Muscle layer of colon (tissue), 2 donors: ENCODE data around the gene DPP4.

ENCODE experiments used
- H3K27ac ChIP-seq: one replicate; pipeline ENCODE4 v1.7.0; 2013; ENCODE audit warnings: low read depth, mild to moderate bottlenecking, low read length, moderate library complexity
- H3K27me3 ChIP-seq, 2 donors: one replicate each; pipeline ENCODE4 v1.7.0; 2013; ENCODE audit warnings: low read length in 2 of 2, mild to moderate bottlenecking in 2 of 2; ENCODE audit not compliant: insufficient read depth in 2 of 2, control insufficient read depth in 1 of 2
- H3K36me3 ChIP-seq: one replicate; pipeline ENCODE4 v1.7.0; 2013; ENCODE audit warnings: mild to moderate bottlenecking, low read length; ENCODE audit not compliant: insufficient read depth
- H3K4me1 ChIP-seq: one replicate; pipeline ENCODE4 v1.7.0; 2013; ENCODE audit warnings: mild to moderate bottlenecking, low read length; ENCODE audit not compliant: insufficient read depth
- H3K4me3 ChIP-seq, 2 donors: one replicate each; pipeline ENCODE4 v1.7.0; 2013; ENCODE audit warnings: low read length in 2 of 2, low read depth in 1 of 2, mild to moderate bottlenecking in 1 of 2, moderate library complexity in 1 of 2
- H3K9ac ChIP-seq: one replicate; pipeline ENCODE4 v1.7.0; 2013; ENCODE audit warnings: low read length
- H3K9me3 ChIP-seq: one replicate; pipeline ENCODE4 v1.7.0; 2013; ENCODE audit warnings: mild to moderate bottlenecking, low read length
- donor health status: abdominal sarcoma.
- donor health status: Adenocarcinoma of cecum.

Gene DPP4

DNA sequence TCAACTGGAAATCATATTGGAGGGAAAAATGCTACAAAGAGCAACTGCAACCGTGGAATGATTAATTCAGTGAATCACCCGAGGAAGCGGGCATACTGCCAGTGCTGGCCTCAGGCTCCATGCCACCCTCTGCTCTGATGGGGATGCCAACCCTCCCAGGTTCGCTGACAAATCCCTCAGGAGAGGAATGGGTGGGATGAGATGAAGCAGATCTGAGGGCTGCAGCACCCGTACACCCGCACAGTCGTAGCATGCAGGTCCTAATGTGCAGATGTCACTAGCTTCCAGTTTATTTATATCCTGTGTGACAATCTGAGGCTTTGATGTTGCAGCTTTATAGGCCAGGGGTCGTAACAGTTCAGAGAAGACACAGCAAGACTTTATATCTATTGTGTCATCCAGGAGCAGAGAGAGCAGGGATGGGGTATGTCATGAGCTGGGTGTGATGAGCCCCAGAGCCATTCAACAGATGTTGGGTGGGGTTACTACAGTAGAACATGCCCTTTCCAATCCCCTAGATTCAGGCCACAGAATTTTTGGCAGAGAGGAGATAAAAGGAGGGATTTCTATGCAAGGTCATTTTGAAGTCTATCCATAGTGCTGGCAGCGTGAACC, 44.6 kb downstream of the DPP4 start:
- Histone ChIP-seq H3K36me3 (peaks cover 17% of the 10 kb centered on the region), H3K27me3 (no peaks in the 10 kb centered on the region), H3K4me1 (peaks cover 31% of the 10 kb centered on the region), H3K9me3 (no peaks in the 10 kb centered on the region), H3K9ac (no peak overlapping the region), H3K27ac (no peak overlapping the region), H3K4me3 (no peak overlapping the region)

DNA sequence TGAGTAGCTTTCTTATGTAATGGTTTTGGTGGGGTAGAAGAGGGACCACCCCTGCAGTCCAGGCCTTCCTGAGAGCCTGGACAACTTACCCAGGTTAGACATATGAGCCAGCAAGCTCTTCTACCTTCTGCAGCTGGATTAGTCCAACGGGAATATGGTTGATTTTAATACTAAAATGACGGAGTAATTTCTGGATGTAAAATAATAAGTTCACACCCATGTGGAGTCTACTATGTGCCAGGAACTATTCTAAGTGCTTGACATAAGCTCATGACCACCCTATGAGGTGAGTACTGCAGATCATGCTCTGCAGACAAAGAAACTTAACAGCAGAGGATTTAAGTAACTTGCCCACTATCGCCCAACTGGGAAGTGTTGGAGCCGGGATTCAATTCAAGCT, 45.5 kb downstream of the DPP4 start:
- Histone ChIP-seq H3K4me1 (peaks cover 31% of the 10 kb centered on the region), H3K9ac (no peak overlapping the region), H3K27ac (no peak overlapping the region), H3K36me3 (peaks cover 16% of the 10 kb centered on the region), H3K27me3 (no peaks in the 10 kb centered on the region), H3K4me3 (no peak overlapping the region), H3K9me3 (no peaks in the 10 kb centered on the region)

DNA sequence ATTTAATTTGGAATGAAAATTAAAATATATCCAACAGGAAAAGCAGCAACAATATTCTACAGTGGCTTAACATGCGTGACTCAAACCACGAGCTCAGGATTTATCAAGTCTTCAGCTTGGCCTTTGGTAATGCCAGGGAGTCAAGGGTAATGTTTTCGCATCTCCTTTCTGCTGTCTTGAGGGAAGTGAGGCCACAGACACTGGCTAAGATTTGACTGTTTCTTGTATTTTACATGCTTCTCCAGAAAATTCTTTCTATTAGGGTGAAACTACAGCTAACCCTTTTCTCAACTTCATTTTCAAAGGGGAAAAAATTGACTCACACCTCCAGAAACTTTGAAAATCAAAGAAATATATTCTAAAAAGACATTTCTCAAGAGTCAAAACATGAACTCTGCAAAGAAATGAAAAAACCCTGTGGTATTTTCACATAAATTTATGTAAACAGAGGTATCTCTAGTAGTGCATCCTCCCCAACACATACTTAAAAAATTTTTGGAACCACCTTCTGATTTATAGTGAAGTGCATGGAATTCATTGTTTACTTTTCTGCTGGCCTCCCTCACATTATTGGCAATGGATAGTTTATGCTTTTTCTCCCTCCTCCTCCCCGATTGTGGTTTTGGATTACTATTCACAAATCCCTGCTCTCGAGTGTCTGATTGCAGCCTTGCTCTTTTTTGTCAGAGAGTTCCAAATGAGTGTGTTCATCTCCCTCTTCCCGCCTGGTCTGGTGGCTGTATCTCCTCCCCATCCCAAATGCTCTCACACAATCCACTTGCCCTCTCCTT, 48.7 kb downstream of the DPP4 start:
- H3K36me3 ChIP-seq: no peaks in the 10 kb centered on the region
- no peak overlapping the region for H3K4me3 ChIP-seq
- H3K9me3 ChIP-seq: no peaks in the 10 kb centered on the region
- H3K9ac ChIP-seq: no peak overlapping the region
- peaks cover 31% of the 10 kb centered on the region for H3K4me1 ChIP-seq
- no peak overlapping the region for H3K27ac ChIP-seq
- no peaks in the 10 kb centered on the region for H3K27me3 ChIP-seq

DNA sequence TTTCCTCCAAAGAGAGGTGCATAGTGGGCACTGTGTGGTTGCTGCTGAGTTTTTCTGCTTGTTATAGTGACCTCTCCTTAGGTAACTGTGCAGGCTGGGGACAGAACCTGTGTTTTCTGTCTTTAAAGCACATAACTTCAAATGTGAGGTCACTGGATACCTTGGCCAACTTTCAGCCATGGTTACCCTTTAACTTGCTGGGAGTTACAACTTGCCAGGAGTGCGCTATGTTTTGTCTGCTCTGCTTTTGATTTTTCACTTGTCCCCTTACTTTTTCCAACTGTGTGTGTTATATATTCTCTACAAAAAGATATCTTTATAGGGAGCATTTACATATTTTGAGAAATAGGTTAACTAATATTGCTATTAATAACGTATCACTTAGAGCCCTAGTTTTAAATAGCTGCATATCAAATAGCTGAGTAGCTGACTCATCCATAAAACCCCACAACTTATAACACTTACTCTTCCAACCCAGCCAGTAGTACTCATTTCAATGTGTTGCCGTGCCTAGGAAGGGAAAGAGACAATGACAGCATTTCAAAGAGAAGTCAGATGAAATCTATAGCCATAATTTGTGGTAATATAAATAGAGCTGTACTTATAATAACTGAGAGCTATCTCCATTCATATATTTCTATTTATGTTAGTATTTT, 51.6 kb downstream of the DPP4 start:
- no peak overlapping the region for H3K27ac ChIP-seq
- no peak overlapping the region for H3K4me3 ChIP-seq
- no peaks in the 10 kb centered on the region for H3K9me3 ChIP-seq
- no peak overlapping the region for H3K9ac ChIP-seq
- H3K27me3 ChIP-seq: no peaks in the 10 kb centered on the region
- no peaks in the 10 kb centered on the region for H3K36me3 ChIP-seq
- H3K4me1 ChIP-seq: peaks cover 8% of the 10 kb centered on the region

DNA sequence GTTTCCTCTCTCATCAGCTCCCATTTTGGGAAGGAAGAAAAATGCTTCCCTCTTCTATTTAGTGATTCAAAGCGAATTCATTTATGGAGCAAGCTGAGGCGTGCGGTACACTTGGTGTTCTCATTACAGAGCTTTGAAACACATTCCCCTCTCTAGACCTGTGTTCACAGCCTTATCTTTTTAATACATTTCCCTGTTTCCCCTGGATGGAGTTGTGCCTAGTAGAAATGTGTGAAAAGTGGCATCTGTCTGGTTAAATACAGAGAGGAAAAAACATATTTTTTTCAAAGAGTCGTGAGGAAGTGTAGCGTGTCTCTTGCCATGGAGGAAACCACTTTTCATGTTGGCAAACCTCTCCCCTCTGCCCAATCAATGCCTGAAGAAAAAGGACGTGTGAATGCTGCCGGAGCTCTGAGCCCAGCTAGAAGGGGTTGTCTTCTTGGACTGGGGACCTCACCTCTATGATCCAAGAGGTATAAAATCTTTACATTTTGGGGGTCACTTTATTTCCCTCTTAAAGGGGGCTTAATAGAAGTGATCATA, 52.4 kb downstream of the DPP4 start:
- Histone ChIP-seq H3K4me1 (peaks cover 8% of the 10 kb centered on the region), H3K27ac (no peak overlapping the region), H3K27me3 (no peaks in the 10 kb centered on the region), H3K36me3 (no peaks in the 10 kb centered on the region), H3K4me3 (no peak overlapping the region), H3K9me3 (no peaks in the 10 kb centered on the region), H3K9ac (no peak overlapping the region)

DNA sequence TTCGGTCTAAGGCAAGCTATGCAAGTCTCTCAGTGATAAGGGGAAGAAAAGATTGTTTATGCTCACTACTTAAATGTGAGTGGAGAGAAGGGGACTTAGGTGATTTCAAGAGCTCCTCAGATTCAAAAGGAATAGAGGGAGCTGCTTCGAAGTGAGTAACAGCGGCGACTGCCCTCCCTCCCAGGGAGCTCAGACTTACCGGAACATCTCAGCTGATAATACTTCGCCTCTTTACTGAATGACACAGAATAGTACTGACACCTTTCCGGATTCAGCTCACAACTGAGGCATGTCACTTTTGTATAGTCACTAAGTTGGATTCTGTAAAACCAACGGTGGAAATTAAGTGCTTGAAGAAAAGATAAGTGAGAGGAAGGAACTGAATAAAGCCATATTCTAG, 55.5 kb downstream of the DPP4 start:
- H3K27me3 ChIP-seq: no peaks in the 10 kb centered on the region
- H3K4me3 ChIP-seq: no peak overlapping the region
- H3K9me3 ChIP-seq: no peaks in the 10 kb centered on the region
- no peaks in the 10 kb centered on the region for H3K4me1 ChIP-seq
- H3K36me3 ChIP-seq: no peaks in the 10 kb centered on the region
- H3K9ac ChIP-seq: no peak overlapping the region
- H3K27ac ChIP-seq: no peak overlapping the region

DNA sequence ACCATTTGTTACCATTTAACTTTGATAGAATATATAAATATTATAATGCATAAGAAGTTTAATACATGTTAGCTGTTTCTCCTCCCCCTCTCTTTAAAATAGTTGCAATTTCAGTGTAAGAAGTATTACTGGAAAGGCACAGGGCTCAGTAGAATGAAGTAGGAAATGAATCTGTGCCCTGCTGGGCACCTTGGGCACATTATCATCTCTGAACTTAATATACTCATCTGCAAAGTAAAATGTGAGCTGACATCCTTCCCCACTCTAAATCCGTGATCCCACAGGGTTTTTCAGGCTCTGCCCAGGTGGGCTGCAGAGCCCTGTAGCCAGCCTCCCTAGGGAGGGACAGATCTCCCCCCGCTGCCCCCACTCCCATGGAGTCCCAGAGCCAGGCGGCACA, 56.8 kb downstream of the DPP4 start:
- H3K27ac ChIP-seq: no peak overlapping the region
- no peaks in the 10 kb centered on the region for H3K9me3 ChIP-seq
- no peak overlapping the region for H3K4me3 ChIP-seq
- H3K27me3 ChIP-seq: no peaks in the 10 kb centered on the region
- H3K36me3 ChIP-seq: no peaks in the 10 kb centered on the region
- H3K9ac ChIP-seq: no peak overlapping the region
- H3K4me1 ChIP-seq: peaks cover 5% of the 10 kb centered on the region

DNA sequence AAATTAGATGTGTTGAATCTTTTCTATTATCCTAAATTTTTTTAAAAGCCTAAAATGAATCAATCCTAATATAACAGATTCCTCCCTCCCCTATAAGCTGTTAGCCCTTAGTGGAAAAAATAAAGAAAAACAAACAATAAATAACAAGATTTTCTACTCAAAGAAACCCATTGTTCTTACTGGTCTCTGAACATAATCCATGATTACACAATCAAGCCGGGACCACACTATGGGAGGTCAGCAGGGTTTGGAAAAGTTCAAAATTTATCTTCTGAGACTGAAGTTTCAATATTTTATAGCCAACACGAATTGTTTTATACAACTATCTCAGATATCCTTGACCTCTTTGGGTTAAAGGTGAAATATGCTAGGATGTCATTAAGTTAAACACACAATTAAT, 57.9 kb downstream of the DPP4 start:
- Histone ChIP-seq H3K36me3 (no peaks in the 10 kb centered on the region), H3K4me3 (no peak overlapping the region), H3K4me1 (peaks cover 9% of the 10 kb centered on the region), H3K9me3 (no peaks in the 10 kb centered on the region), H3K27ac (no peak overlapping the region), H3K27me3 (no peaks in the 10 kb centered on the region), H3K9ac (no peak overlapping the region)

DNA sequence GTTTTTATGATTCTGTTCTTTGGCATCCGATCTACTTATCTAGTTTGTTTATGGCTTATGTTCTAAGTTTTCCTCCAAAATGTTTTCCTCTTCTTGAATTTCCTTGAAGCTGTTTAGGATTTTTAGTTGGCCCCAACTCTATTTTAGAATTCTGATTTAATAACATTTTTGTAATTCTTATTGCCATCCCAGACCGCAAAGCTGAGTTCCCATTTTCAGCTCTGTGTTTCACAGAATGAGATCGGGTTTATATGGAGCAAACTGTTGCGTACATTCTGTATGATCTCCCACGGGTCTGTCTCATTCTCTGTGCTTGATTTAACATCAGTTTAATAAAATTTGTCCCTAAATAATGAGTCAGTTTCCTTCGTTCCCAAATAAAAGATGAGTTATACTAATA, 59.3 kb downstream of the DPP4 start:
- Histone ChIP-seq H3K9ac (no peak overlapping the region), H3K27ac (no peak overlapping the region), H3K36me3 (no peaks in the 10 kb centered on the region)

DNA sequence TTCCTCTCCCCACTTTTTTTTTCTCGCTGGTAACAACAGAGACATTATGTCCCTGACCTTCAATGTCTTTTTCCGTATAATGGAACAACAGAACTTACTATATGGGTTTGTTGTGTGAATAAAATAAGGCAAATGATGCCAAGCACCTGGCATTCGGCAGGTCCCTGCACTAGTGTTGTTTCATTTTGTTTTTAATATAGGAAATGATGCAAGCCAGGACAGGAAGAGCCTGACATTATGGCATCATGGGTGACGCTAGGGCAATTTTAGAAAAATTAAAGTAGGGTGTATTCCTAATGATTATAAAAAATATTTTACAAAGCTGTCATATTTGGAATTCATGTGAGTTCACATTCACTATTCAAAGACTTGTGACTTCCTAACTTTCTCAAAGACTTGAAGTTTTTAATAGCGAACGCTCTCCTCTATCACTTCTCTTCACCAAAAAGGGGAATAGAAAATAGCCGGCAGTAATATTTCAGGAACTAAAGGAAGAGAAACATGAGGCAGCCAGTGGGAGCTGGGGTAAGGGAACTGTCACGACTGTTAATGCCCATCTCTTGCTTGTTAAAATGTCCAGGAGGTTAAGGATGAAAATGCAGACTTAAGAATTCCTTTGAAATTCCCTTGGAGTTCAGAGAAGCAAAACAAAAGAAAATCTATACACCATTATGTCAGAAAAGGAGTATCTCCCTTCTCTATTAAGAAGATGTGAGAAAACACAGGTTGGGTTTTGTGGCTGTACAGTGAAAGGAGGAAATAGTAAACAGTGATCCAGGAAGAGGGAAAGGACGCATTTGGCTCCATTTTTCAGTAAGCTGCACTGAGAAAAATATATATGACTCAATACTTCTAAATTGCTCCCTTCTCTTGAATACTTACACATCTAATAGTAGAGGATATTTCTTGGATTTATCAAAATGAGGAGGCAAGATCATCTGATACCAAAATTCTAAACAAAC, 60.2 kb downstream of the DPP4 start:
- H3K9me3 ChIP-seq: no peaks in the 10 kb centered on the region
- peaks cover 9% of the 10 kb centered on the region for H3K4me1 ChIP-seq
- H3K36me3 ChIP-seq: no peaks in the 10 kb centered on the region
- no peaks in the 10 kb centered on the region for H3K27me3 ChIP-seq
- H3K9ac ChIP-seq: no peak overlapping the region
- no peak overlapping the region for H3K27ac ChIP-seq
- no peak overlapping the region for H3K4me3 ChIP-seq

More for the DNA sequence above, 59.3 kb downstream of the DPP4 start:
- Histone ChIP-seq H3K9me3 (no peaks in the 10 kb centered on the region), H3K4me1 (peaks cover 9% of the 10 kb centered on the region), H3K27me3 (no peaks in the 10 kb centered on the region), H3K4me3 (no peak overlapping the region)
